GM06990 (cell line): ENCODE results near the gene CAPN11.
"Not testable (repeated sequence)": the region's sequence is repeated elsewhere in the genome, so short reads cannot be mapped to it uniquely, and the experiment has no call there.

Experiments used
- DNase-seq: peaks from one replicate; pipeline ENCODE4 v3.0.0-alpha.2; 2011; ENCODE audit not compliant: insufficient read length; ENCODE audit errors: extremely low read depth
- H3K27me3 ChIP-seq: replicated peaks from 2 replicates; pipeline ENCODE4 v1.6.0; 2011; ENCODE audit warnings: low read length; ENCODE audit not compliant: control insufficient read depth, insufficient read depth
- H3K36me3 ChIP-seq: 2 replicates; pipeline ENCODE4 v1.5.1; 2011; ENCODE audit warnings: low read length; ENCODE audit not compliant: control insufficient read depth, insufficient read depth
- H3K4me3 ChIP-seq: replicated peaks from 2 replicates; pipeline ENCODE4 v1.5.1; 2011; ENCODE audit warnings: low read depth, mild to moderate bottlenecking, control low read depth, low read length
- CTCF ChIP-seq: IDR thresholded peaks from 2 replicates; pipeline ENCODE4 v1.5.1; 2011; ENCODE audit warnings: low read length, control low read depth, mild to moderate bottlenecking, inconsistent platforms; ENCODE audit not compliant: insufficient read depth, poor library complexity, severe bottlenecking

CAPN11 gene

GRCh38 chr6:44228031-44228430 is 69.4 kb downstream of the CAPN11 start:
- Histone ChIP-seq H3K27me3 (no peaks in the 10 kb centered on the region), H3K4me3 (no peak overlapping the region), H3K36me3 (peaks cover 19% of the 10 kb centered on the region)
- TF ChIP-seq CTCF = no peak
- DNase-seq = no peak

DNA sequence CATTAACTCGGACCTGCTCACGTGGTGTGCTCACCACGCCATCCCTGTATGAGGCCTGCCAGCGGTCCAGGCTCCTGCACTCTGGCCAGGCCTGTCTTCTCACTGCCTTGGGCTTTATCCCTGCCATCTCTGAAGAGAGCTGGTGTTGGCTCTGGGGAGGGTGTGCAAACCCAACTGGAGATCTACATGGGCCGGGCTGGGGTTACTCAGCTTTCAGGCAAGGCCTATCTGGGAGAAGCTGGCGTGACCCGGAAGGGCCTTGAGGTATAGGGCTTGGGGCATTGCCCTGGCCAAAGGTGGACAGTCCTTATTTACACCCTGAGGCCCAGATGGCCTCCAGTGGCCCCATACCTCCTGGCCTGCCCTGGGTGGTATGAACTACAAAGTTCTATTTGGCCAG is 69.8 kb downstream of the CAPN11 start:
- no peak for TF ChIP-seq CTCF
- DNase-seq = no peak
- no peak overlapping the region for H3K4me3 ChIP-seq
- peaks cover 22% of the 10 kb centered on the region for H3K36me3 ChIP-seq
- no peaks in the 10 kb centered on the region for H3K27me3 ChIP-seq

GRCh38 chr6:44228836-44229235 is 70.2 kb downstream of the CAPN11 start:
- H3K4me3 ChIP-seq = no peak overlapping the region
- no peak for TF ChIP-seq CTCF
- no peaks in the 10 kb centered on the region for H3K27me3 ChIP-seq
- H3K36me3 ChIP-seq = peaks cover 24% of the 10 kb centered on the region
- no peak for DNase-seq

DNA sequence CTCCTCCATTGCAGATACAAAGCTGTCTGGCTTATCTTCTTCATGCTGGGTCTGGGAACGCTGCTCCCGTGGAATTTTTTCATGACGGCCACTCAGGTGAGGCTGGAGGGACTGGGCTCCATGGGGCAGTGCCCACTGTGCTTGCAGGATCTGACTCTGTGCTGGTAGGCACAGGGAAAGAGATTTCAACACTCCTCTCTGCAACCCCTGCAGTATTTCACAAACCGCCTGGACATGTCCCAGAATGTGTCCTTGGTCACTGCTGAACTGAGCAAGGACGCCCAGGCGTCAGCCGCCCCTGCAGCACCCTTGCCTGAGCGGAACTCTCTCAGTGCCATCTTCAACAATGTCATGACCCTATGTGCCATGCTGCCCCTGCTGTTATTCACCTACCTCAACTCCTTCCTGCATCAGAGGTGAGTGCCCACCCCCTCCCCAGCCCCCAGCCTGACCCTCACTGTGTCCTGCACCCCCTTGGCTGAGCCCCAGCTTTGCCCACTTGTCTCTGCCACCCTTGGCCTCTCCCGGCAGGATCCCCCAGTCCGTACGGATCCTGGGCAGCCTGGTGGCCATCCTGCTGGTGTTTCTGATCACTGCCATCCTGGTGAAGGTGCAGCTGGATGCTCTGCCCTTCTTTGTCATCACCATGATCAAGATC is 70.9 kb downstream of the CAPN11 start:
- H3K36me3 ChIP-seq = peaks cover 24% of the 10 kb centered on the region
- no peak for DNase-seq
- H3K27me3 ChIP-seq = no peaks in the 10 kb centered on the region
- no peak for TF ChIP-seq CTCF
- no peak overlapping the region for H3K4me3 ChIP-seq

GRCh38 chr6:44230034-44230675 is 71.5 kb downstream of the CAPN11 start:
- DNase-seq = no peak
- no peak for TF ChIP-seq CTCF
- H3K27me3 ChIP-seq = no peaks in the 10 kb centered on the region
- no peak overlapping the region for H3K4me3 ChIP-seq
- peaks cover 24% of the 10 kb centered on the region for H3K36me3 ChIP-seq

GRCh38 chr6:44231426-44231825 is 72.8 kb downstream of the CAPN11 start:
- peaks cover 24% of the 10 kb centered on the region for H3K36me3 ChIP-seq
- not testable (repeated sequence) for H3K27me3 ChIP-seq, DNase-seq, H3K4me3 ChIP-seq
